Measurements from ENCODE around the gene GNG5. TPM values are rescaled to one million over a fixed set of nuclear protein-coding genes. Genes with fewer than 3 reads are reported as not detected.
"Not testable (repeated sequence)": the region's sequence is repeated elsewhere in the genome, so short reads cannot be mapped to it uniquely, and the experiment has no call there.

GNG5 gene
- total RNA-seq, 1 donor from 2014 or later, result 95.3 TPM

DNA sequence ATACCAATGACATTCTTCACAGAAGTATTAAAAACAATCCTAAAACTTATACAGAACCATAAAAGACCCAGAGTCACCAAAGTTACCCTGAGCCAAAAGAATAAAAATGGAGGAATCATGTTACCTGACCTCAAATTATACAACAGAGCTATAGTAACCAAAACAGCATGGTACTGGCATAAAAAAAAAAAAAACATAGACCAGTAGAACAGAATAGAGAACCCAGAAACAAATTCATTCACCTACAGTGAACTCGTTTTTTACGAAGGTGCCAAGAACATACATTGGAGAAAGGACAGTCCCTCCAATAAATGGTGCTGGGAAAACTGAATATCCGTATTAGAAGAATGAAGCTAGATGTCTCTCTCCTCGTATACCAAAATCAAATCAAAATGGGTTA lies 2.6 kb upstream of the GNG5 start:
- intact Hi-C loops (cut with DNase I), result loop anchor here (10.0 kb wide), 1 partner anchor 746 kb away; the partner anchor contains the start of gene C1orf52
- H3K27ac ChIP-seq, result no peak overlapping the region
- TF ChIP-seq CTCF (IDR thresholded peaks at IDR 0.05), result no peak
- TF ChIP-seq POLR2AphosphoS5 (IDR thresholded peaks at IDR 0.05; ENCODE audit: insufficient read depth in 1 of 2, low read depth in 1 of 2), result no peak
- H3K4me3 ChIP-seq, result no peak overlapping the region
- H3K36me3 ChIP-seq, result no peaks in the 10 kb centered on the region
- no peak for DNase-seq (ENCODE audit: extremely low spot score in 2 of 2)
- peaks cover 17% of the 10 kb centered on the region for H3K4me1 ChIP-seq
- no peaks in the 10 kb centered on the region for H3K27me3 ChIP-seq
- no peaks in the 10 kb centered on the region for H3K9me3 ChIP-seq

DNA sequence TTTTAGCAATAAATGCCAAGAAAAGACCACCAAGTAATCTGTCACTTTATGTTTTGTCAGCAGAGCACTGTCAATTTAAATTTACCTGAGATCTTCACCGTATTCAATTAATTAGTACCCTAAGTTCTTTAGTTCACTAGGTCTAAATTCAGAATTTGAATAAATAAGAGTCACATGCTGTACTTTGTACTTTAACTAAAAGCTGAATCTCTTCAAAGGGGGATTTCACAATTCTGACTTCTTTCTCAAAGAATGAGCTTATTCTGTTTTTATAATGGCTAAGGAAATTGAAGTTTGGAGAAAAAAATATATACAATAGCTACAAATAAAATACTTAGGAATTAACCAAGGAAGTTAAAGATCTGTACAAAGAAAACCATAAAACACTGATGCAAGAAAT lies 2.1 kb upstream of the GNG5 start:
- H3K36me3 ChIP-seq, result no peaks in the 10 kb centered on the region
- H3K4me3 ChIP-seq, result no peak overlapping the region
- no peak overlapping the region for H3K27ac ChIP-seq
- H3K27me3 ChIP-seq, result no peaks in the 10 kb centered on the region
- peaks cover 22% of the 10 kb centered on the region for H3K4me1 ChIP-seq
- intact Hi-C loops (cut with DNase I), result loop anchor here (10.0 kb wide), 1 partner anchor 746 kb away; the partner anchor contains the start of gene C1orf52
- H3K9me3 ChIP-seq, result no peaks in the 10 kb centered on the region
- no peak for DNase-seq (ENCODE audit: extremely low spot score in 2 of 2)
- TF ChIP-seq POLR2AphosphoS5 (IDR thresholded peaks at IDR 0.05; ENCODE audit: insufficient read depth in 1 of 2, low read depth in 1 of 2), result no peak
- TF ChIP-seq POLR2A (IDR thresholded peaks at IDR 0.05), result no peak
- no peak for TF ChIP-seq CTCF (IDR thresholded peaks at IDR 0.05)

DNA sequence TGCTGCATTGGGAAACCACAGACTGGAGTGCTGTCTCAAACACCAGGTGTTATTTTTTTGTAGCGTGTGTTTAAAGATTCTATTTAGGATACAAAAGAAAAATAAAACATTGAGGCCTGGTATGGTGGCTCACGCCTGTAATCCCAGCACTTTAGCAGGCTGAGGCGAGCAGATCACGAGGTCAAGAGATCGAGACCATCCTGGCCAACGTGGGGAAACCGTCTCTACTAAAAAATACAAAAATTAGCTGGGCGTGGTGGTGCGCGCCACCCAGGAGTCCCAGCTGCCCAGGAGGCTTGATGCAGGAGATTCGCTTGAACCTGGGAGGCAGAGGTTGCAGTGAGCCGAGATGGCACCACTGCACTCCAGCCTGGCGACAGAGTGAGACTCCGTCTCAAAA lies 1.5 kb upstream of the GNG5 start:
- intact Hi-C loops (cut with DNase I), result loop anchor here (10.0 kb wide), 1 partner anchor 747 kb away; the partner anchor contains the start of gene C1orf52
- H3K36me3 ChIP-seq; H3K27ac ChIP-seq; H3K4me3 ChIP-seq; H3K27me3 ChIP-seq; DNase-seq (ENCODE audit: extremely low spot score in 2 of 2); H3K9me3 ChIP-seq: not testable (repeated sequence)
- H3K4me1 ChIP-seq, result peaks cover 28% of the 10 kb centered on the region

- peak overlapping the region; percentile 62 to 90 for H3K4me3 ChIP-seq
- peak overlapping the region; percentile 95 for H3K27ac ChIP-seq
- H3K9me3 ChIP-seq, result no peaks in the 10 kb centered on the region
- H3K4me1 ChIP-seq, result peaks cover 37% of the 10 kb centered on the region
- no peaks in the 10 kb centered on the region for H3K27me3 ChIP-seq
- TF ChIP-seq POLR2AphosphoS5 (IDR thresholded peaks at IDR 0.05; ENCODE audit: insufficient read depth in 1 of 2, low read depth in 1 of 2) (no peak), POLR2A (IDR thresholded peaks at IDR 0.05) (no peak), CTCF (IDR thresholded peaks at IDR 0.05) (no peak)
- H3K36me3 ChIP-seq, result no peaks in the 10 kb centered on the region
- DNase-seq (ENCODE audit: extremely low spot score in 2 of 2), result no peak
- intact Hi-C loops (cut with DNase I), result loop anchor here (10.0 kb wide), 1 partner anchor 748 kb away; the partner anchor contains the start of gene C1orf52
Observed at GRCh38 chr1:84506729-84507453, 510 bp upstream of the GNG5 start.

DNA sequence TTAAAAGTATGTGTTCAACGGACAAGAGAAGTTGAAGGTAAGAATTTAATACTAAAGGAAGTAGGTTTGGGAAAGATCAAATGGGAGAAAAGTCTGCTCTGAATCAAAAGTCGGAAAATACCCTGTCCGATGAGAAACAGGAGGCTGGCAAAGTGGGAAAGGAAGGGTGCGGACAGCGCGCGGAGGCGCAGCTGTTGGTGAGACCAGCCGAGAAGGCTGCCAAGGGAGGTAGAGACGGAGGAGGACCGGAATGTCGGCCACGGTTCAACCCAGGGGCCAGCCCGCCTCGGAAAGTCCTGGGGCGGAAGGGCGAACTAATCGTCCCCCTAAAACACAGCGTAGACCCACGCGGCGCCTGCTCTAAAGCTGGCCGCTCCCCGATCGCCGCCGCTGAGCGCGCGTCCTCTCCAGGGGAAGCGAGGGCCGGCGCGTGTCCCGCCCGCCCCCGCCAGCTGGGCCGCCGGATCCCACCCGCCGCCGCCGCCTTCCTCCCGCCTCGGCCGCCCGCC lies 834 bp downstream of the GNG5 start:
- intact Hi-C loops (cut with DNase I), result loop anchor here (10.0 kb wide), 1 partner anchor 749 kb away; the partner anchor contains the start of gene C1orf52
- Histone ChIP-seq H3K36me3 (no peaks in the 10 kb centered on the region), H3K27ac (peak overlapping the region; percentile 95), H3K9me3 (no peaks in the 10 kb centered on the region), H3K27me3 (no peaks in the 10 kb centered on the region), H3K4me1 (peaks cover 37% of the 10 kb centered on the region), H3K4me3 (peak overlapping the region; percentile 62 to 90)
- no peak for DNase-seq (ENCODE audit: extremely low spot score in 2 of 2)
- no peak for TF ChIP-seq POLR2AphosphoS5 (IDR thresholded peaks at IDR 0.05; ENCODE audit: insufficient read depth in 1 of 2, low read depth in 1 of 2)
- TF ChIP-seq POLR2A (IDR thresholded peaks at IDR 0.05), result no peak
- TF ChIP-seq CTCF (IDR thresholded peaks at IDR 0.05), result no peak
